ENCODE measurements around the gene GATB.

GATB gene

DNA sequence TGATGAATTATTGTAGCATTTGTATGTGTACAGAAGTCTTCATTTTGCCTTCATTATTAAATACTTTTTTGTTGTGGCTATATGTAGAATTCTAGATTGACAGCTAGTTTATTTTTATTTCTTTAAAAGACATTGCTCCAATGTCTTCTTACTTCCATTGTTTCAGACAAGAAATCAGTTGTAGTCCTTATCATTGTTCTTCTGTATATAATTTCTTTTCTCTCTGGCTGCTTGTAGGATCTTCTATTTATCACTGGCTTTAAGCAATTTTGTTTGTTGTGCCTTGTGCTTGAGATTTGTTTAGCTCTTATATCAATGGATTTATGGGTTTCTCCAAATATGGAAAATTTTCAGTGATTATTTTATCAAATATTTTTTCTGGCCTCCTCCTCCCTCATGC, 13.5 kb upstream of the GATB start:
- TF ChIP-seq CTCF (conservative IDR thresholded peaks at IDR 0.05; ENCODE audit: low read depth, low read length), result no peak
- DNase-seq (ENCODE audit: low read depth), result no peak
- H3K4me3 ChIP-seq (ENCODE audit: low read depth, low read length), result no peak overlapping the region

DNA sequence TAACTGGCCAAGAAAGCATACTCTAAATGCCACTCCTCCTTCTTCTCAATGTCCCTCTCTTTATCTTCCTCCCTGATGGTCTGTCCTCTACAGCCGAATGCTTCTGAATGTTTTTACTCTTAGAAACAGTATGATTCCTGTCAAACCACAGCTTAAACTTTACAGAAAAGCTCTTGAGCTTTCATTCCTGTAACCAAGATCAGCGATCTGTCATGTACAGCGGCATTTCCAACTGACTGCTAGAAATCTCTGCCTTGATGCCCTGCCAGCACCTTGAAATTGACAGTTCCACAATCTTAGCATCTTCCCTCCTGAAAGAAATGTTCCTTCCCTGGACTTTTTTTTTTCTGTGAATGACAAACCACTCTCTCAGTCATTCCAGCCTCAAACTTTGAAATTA, 11.5 kb upstream of the GATB start:
- H3K4me3 ChIP-seq (ENCODE audit: low read depth, low read length), result no peak overlapping the region
- no peak for TF ChIP-seq CTCF (conservative IDR thresholded peaks at IDR 0.05; ENCODE audit: low read depth, low read length)
- no peak for DNase-seq (ENCODE audit: low read depth)

GRCh38 chr4:151771664-151772063, 10.9 kb upstream of the GATB start:
- H3K4me3 ChIP-seq (ENCODE audit: low read depth, low read length), result no peak overlapping the region
- no peak for TF ChIP-seq CTCF (conservative IDR thresholded peaks at IDR 0.05; ENCODE audit: low read depth, low read length)
- no peak for DNase-seq (ENCODE audit: low read depth)

GRCh38 chr4:151770154-151770553, 9.3 kb upstream of the GATB start:
- H3K4me3 ChIP-seq (ENCODE audit: low read depth, low read length), result no peak overlapping the region
- DNase-seq (ENCODE audit: low read depth), result no peak
- no peak for TF ChIP-seq CTCF (conservative IDR thresholded peaks at IDR 0.05; ENCODE audit: low read depth, low read length)

DNA sequence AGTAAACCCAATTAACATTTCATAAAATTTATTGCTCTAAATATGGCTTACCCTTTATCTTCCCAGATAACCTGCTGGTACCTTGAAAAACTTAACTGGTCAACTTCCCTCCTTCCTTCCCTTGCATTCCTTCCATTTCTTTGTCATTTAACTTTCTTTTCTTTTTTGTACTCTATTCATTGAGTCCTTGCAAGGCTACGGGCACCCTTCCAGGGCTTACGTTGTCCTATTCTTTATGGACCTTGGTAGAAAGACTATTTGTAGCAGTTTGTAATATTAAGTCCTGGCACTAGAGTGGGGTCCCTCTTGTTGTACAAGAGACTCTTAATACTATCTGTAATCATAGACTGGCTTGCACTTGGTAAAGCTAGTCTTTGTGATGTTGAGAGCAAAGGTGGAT, 8.0 kb upstream of the GATB start:
- no peak for DNase-seq (ENCODE audit: low read depth)
- TF ChIP-seq CTCF (conservative IDR thresholded peaks at IDR 0.05; ENCODE audit: low read depth, low read length), result no peak
- no peak overlapping the region for H3K4me3 ChIP-seq (ENCODE audit: low read depth, low read length)

- TF ChIP-seq CTCF (conservative IDR thresholded peaks at IDR 0.05; ENCODE audit: low read depth, low read length), result peak; percentile 19
- H3K4me3 ChIP-seq (ENCODE audit: low read depth, low read length), result no peak overlapping the region
- DNase-seq (ENCODE audit: low read depth), result no peak
These were observed 5.9 kb upstream of the GATB start for GRCh38 chr4:151766691-151767090.

DNA sequence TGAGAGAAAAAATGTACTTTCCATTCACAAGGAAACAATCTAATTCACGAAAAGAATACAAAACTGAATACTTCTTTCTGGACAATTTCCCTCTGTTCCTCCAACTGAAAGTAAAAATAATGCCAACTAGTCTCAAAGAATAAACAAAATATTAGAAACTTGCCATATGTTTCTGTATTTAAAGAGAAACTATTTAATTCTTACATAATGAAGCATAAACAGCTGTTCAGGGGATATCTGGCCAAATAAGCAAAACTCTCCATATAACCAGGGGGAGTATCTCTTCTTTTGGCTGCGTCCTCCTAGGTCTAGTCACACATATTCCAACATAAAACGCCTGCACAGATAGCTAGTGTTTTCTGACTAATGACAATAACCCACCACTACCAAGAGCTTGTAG, 805 bp downstream of the GATB start:
- TF ChIP-seq CTCF (conservative IDR thresholded peaks at IDR 0.05; ENCODE audit: low read depth, low read length), result no peak
- peak overlapping the region; percentile 85 for H3K4me3 ChIP-seq (ENCODE audit: low read depth, low read length)
- no peak for DNase-seq (ENCODE audit: low read depth)

Data from choroid plexus epithelial cell (primary cell).